Liver (tissue), 9 donors: Measurements from ENCODE around the gene MBD6. TPM values are rescaled to one million over a fixed set of nuclear protein-coding genes. Genes with fewer than 3 reads are reported as not detected.

Source experiments
- DNase-seq: peaks from one replicate; pipeline ENCODE4 v3.0.0-alpha.2; 2017; ENCODE audit warnings: low spot score
- H3K27ac ChIP-seq, 2 donors: one replicate each; pipeline ENCODE4 v1.7.0; 2013; ENCODE audit warnings: inconsistent platforms in 2 of 2, low read length in 2 of 2, control low read depth in 1 of 2, low read depth in 1 of 2, mild to moderate bottlenecking in 1 of 2
- H3K27me3 ChIP-seq, 4 donors: one replicate each; pipeline versions ENCODE4 v1.6.1 to v1.7.0; 2013; ENCODE audit warnings: low read length in 3 of 4, inconsistent platforms in 1 of 4, mild to moderate bottlenecking in 1 of 4, moderate library complexity in 1 of 4; ENCODE audit not compliant: control insufficient read depth in 4 of 4, insufficient read depth in 4 of 4
- H3K36me3 ChIP-seq, 4 donors: one replicate each; pipeline versions ENCODE4 v1.6.1 to v1.7.0; 2013; ENCODE audit warnings: low read length in 3 of 4, mild to moderate bottlenecking in 3 of 4, low read depth in 1 of 4, moderate library complexity in 1 of 4; ENCODE audit not compliant: control insufficient read depth in 4 of 4, insufficient read depth in 3 of 4
- H3K4me1 ChIP-seq, 4 donors: one replicate each; pipeline versions ENCODE4 v1.6.1 to v1.7.0; 2013; ENCODE audit warnings: low read length in 3 of 4, mild to moderate bottlenecking in 3 of 4, moderate library complexity in 1 of 4; ENCODE audit not compliant: control insufficient read depth in 4 of 4, insufficient read depth in 4 of 4
- H3K4me3 ChIP-seq, 3 donors: one replicate each; pipeline versions ENCODE4 v1.6.1 to v1.7.0; 2013; ENCODE audit warnings: low read length in 3 of 3, control low read depth in 1 of 3, low read depth in 1 of 3, mild to moderate bottlenecking in 1 of 3
- H3K9ac ChIP-seq, 2 donors: one replicate each; pipeline ENCODE4 v1.7.0; 2013; ENCODE audit warnings: low read length in 2 of 2, mild to moderate bottlenecking in 2 of 2, moderate library complexity in 2 of 2, control low read depth in 1 of 2, low read depth in 1 of 2
- H3K9me3 ChIP-seq, 4 donors: one replicate each; pipeline versions ENCODE4 v1.6.1 to v1.7.0; 2013; ENCODE audit warnings: low read length in 3 of 4; ENCODE audit not compliant: control insufficient read depth in 4 of 4
- EGR1 ChIP-seq, 2 donors: IDR thresholded peaks; 2 replicates each; pipeline ENCODE4 v1.6.1; 2016 to 2018; ENCODE audit warnings: antibody characterized with exemption in 2 of 2, low read depth in 2 of 2
- FOXA2 ChIP-seq: IDR thresholded peaks from 2 replicates; pipeline ENCODE4 v1.6.1; 2016; ENCODE audit warnings: antibody characterized with exemption
- GABPA ChIP-seq, 2 donors: IDR thresholded peaks in 1 of 2; conservative IDR thresholded peaks in 1 of 2; 2 replicates each; pipeline ENCODE4 v1.6.1; 2016; ENCODE audit warnings: antibody characterized with exemption in 2 of 2, mild to moderate bottlenecking in 1 of 2, moderate library complexity in 1 of 2
- HNF4A ChIP-seq, 2 donors: conservative IDR thresholded peaks; 2 replicates each; pipeline ENCODE4 v1.6.1; 2016; ENCODE audit warnings: antibody characterized with exemption in 2 of 2, mild to moderate bottlenecking in 2 of 2
- HNF4G ChIP-seq: IDR thresholded peaks from 2 replicates; pipeline ENCODE4 v1.6.1; 2016; ENCODE audit warnings: antibody characterized with exemption
- MAX ChIP-seq: IDR thresholded peaks from 2 replicates; pipeline ENCODE4 v1.6.1; 2016; ENCODE audit warnings: antibody characterized with exemption
- NR2F2 ChIP-seq: IDR thresholded peaks from 2 replicates; pipeline ENCODE4 v1.6.1; 2016; ENCODE audit warnings: antibody characterized with exemption
- RAD21 ChIP-seq, 2 donors: IDR thresholded peaks; 2 replicates each; pipeline ENCODE4 v1.6.1; 2016; ENCODE audit warnings: antibody characterized with exemption in 2 of 2, mild to moderate bottlenecking in 2 of 2
- REST ChIP-seq: IDR thresholded peaks from 2 replicates; pipeline ENCODE4 v1.6.1; 2016; ENCODE audit warnings: antibody characterized with exemption, mild to moderate bottlenecking
- RXRA ChIP-seq, 2 donors: IDR thresholded peaks; 2 replicates each; pipeline ENCODE4 v1.6.1; 2017 to 2018; ENCODE audit warnings: antibody characterized with exemption in 2 of 2, mild to moderate bottlenecking in 1 of 2
- SP1 ChIP-seq: IDR thresholded peaks from 2 replicates; pipeline ENCODE4 v1.6.1; 2018; ENCODE audit warnings: antibody characterized with exemption, mild to moderate bottlenecking
- TAF1 ChIP-seq: conservative IDR thresholded peaks from 2 replicates; pipeline ENCODE4 v1.6.1; 2016; ENCODE audit warnings: antibody characterized with exemption, mild to moderate bottlenecking
- YY1 ChIP-seq: IDR thresholded peaks from 2 replicates; pipeline ENCODE4 v1.6.1; 2016; ENCODE audit warnings: antibody characterized with exemption, mild to moderate bottlenecking
- ZBTB33 ChIP-seq: IDR thresholded peaks from 2 replicates; pipeline ENCODE4 v1.6.1; 2016; ENCODE audit warnings: antibody characterized with exemption
- WGBS: extraction: QIAGEN DNeasy Blood & Tissue Kit; methylation state at CpG from one replicate; pipeline ENCODE4 v1.1.7; 2013; 5-methylcytosine and 5-hydroxymethylcytosine counted together
- polyA plus RNA-seq, 2 donors: library from polyadenylated mRNA; stranded (reverse) in 1 of 2; unstranded in 1 of 2; fragments of 200-250 nt in 1 of 2; fragments of >200 nt in 1 of 2; fragmentation: Nextera tagmentation in 1 of 2; extraction: Ambion mirVana in 1 of 2; gene quantifications; one replicate each; pipeline versions ENCODE4 v1.2.1 to v1.2.3, GENCODE V29; 2013 to 2015
- total RNA-seq, 2 donors: library from RNA; depleted of rRNA; stranded (reverse); fragments of >200 nt; gene quantifications; one replicate each; pipeline ENCODE4 v1.2.3, GENCODE V29; 2014
- TF ChIP-seq, protein P1 (sequence below): IDR thresholded peaks from 2 replicates; pipeline ENCODE4 v1.6.1; 2016; ENCODE audit warnings: antibody characterized with exemption
- TF ChIP-seq, protein P2 (sequence below): fragments of 150-350 bp; IDR thresholded peaks from 2 replicates; pipeline ENCODE4 v1.5.1; 2017; ENCODE audit warnings: improper control_type of control experiment, low read depth, low read length; ENCODE audit not compliant: missing input control
- donor health status: healthy.
- donor health status: healthy.
- donor health status: healthy.
- donor health status: healthy.
- donor health status: healthy.

The MBD6 gene
- total and polyA plus RNA-seq, 4 donors = 9.9 to 20.2 (median 14.9) TPM

DNA sequence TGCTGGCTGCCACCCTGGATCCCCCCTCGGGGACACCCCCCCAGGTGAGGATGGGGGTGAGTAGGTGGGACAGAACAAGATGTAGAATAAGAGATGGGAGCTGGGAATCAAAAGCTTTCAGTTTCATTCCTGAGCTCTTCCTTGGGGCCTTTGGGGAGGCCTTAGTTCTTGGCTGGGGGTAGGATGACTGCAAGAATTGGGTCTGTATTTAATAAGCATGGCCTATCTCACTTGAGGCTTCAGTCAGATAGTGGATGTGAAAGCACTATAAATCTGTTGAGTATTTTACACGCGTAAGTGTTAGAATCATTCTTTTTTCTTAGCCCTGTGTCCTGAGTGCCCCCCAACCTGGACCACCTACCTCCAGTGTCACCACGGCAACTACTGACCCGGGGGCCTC, 4.6 kb downstream of the MBD6 start:
- WGBS = 87% methylated on average over 5 of the region's 5 CpGs
- no peaks in the 10 kb centered on the region for H3K27me3 ChIP-seq
- DNase-seq = no peak
- H3K36me3 ChIP-seq = peaks cover 17 to 55% (median 38%) of the 10 kb centered on the region in 4 donors
- H3K27ac ChIP-seq = no peak overlapping the region
- peaks cover 7 to 20% (median 17%) of the 10 kb centered on the region in 4 donors for H3K4me1 ChIP-seq
- TF ChIP-seq MAX (no peak), NR2F2 (no peak), REST (no peak), FOXA2 (no peak), EGR1 (IDR thresholded peaks at IDR 0.05; ENCODE audit: low read depth in 2 of 2) (no peak), RXRA (IDR thresholded peaks at IDR 0.05) (no peak), HNF4A (conservative IDR thresholded peaks at IDR 0.05) (no peak), SP1 (no peak), ZBTB33 (no peak)
- TF ChIP-seq, protein P1, sequence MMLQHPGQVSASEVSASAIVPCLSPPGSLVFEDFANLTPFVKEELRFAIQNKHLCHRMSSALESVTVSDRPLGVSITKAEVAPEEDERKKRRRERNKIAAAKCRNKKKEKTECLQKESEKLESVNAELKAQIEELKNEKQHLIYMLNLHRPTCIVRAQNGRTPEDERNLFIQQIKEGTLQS = no peak
- TF ChIP-seq, protein P2, sequence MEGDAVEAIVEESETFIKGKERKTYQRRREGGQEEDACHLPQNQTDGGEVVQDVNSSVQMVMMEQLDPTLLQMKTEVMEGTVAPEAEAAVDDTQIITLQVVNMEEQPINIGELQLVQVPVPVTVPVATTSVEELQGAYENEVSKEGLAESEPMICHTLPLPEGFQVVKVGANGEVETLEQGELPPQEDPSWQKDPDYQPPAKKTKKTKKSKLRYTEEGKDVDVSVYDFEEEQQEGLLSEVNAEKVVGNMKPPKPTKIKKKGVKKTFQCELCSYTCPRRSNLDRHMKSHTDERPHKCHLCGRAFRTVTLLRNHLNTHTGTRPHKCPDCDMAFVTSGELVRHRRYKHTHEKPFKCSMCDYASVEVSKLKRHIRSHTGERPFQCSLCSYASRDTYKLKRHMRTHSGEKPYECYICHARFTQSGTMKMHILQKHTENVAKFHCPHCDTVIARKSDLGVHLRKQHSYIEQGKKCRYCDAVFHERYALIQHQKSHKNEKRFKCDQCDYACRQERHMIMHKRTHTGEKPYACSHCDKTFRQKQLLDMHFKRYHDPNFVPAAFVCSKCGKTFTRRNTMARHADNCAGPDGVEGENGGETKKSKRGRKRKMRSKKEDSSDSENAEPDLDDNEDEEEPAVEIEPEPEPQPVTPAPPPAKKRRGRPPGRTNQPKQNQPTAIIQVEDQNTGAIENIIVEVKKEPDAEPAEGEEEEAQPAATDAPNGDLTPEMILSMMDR = no peak
- no peak overlapping the region for H3K9ac ChIP-seq
- H3K9me3 ChIP-seq = no peaks in the 10 kb centered on the region
- H3K4me3 ChIP-seq = no peak overlapping the region

GRCh38 chr12:57528176-57528575, 5.6 kb downstream of the MBD6 start:
- no peaks in the 10 kb centered on the region for H3K9me3 ChIP-seq
- no peaks in the 10 kb centered on the region for H3K27me3 ChIP-seq
- no peak overlapping the region for H3K27ac ChIP-seq
- WGBS = 94% methylated on average over 12 of the region's 12 CpGs
- DNase-seq = no peak
- H3K9ac ChIP-seq = no peak overlapping the region
- peaks cover 7 to 19% (median 17%) of the 10 kb centered on the region in 4 donors for H3K4me1 ChIP-seq
- H3K4me3 ChIP-seq = no peak overlapping the region
- H3K36me3 ChIP-seq = peaks cover 21 to 65% (median 47%) of the 10 kb centered on the region in 4 donors
- no peak for TF ChIP-seq HNF4A (conservative IDR thresholded peaks at IDR 0.05)
- no peak for TF ChIP-seq REST
- no peak for TF ChIP-seq YY1
- TF ChIP-seq MAX = no peak
- no peak for TF ChIP-seq NR2F2
- no peak for TF ChIP-seq RAD21 (IDR thresholded peaks at IDR 0.05)
- no peak for TF ChIP-seq GABPA (IDR thresholded peaks at IDR 0.05 in 1 of 2, conservative IDR thresholded peaks at IDR 0.05 in 1 of 2)
- TF ChIP-seq HNF4G = no peak
- TF ChIP-seq, protein P2 = no peak
- no peak for TF ChIP-seq TAF1
